Small intestine (tissue), 7 donors: ENCODE results near the gene KRT24. TPM values are rescaled to one million over a fixed set of nuclear protein-coding genes. Genes with fewer than 3 reads are reported as not detected.

ENCODE experiments used
- DNase-seq, 2 donors: peaks; one replicate each; pipeline versions ENCODE4 v3.0.0 to v3.0.0-alpha.2; 2013
- FAIRE-seq: peaks from 2 replicates; lab custom pipeline; 2012; peaks lifted over from hg19 to GRCh38; lab: Jason Lieb, UNC
- H3K27ac ChIP-seq, 3 donors: one replicate each; pipeline ENCODE4 v1.5.1; 2013; ENCODE audit warnings: low read length in 2 of 3, mild to moderate bottlenecking in 2 of 3, control low read depth in 1 of 3, inconsistent platforms in 1 of 3, low read depth in 1 of 3, moderate library complexity in 1 of 3
- H3K27me3 ChIP-seq, 3 donors: one replicate each; pipeline ENCODE4 v1.6.1; 2013; ENCODE audit warnings: low read length in 3 of 3, inconsistent platforms in 1 of 3; ENCODE audit not compliant: control insufficient read depth in 3 of 3, insufficient read depth in 3 of 3
- H3K36me3 ChIP-seq, 3 donors: one replicate each; pipeline ENCODE4 v1.6.1; 2013; ENCODE audit warnings: low read length in 3 of 3, inconsistent platforms in 1 of 3, low read depth in 1 of 3, mild to moderate bottlenecking in 1 of 3, moderate library complexity in 1 of 3; ENCODE audit not compliant: control insufficient read depth in 3 of 3, insufficient read depth in 2 of 3
- H3K4me1 ChIP-seq, 3 donors: one replicate each; pipeline ENCODE4 v1.6.1; 2013; ENCODE audit warnings: low read length in 2 of 3, inconsistent platforms in 1 of 3, low read depth in 1 of 3, mild to moderate bottlenecking in 1 of 3, moderate library complexity in 1 of 3; ENCODE audit not compliant: control insufficient read depth in 3 of 3, insufficient read depth in 2 of 3
- H3K4me3 ChIP-seq, 3 donors: one replicate each; pipeline ENCODE4 v1.5.1; 2013; ENCODE audit warnings: low read length in 3 of 3, control low read depth in 1 of 3, inconsistent platforms in 1 of 3, low read depth in 1 of 3, mild to moderate bottlenecking in 1 of 3, moderate library complexity in 1 of 3
- H3K9me3 ChIP-seq, 2 donors: one replicate each; pipeline ENCODE4 v1.6.1; 2013; ENCODE audit warnings: low read depth in 1 of 2, low read length in 1 of 2; ENCODE audit not compliant: control insufficient read depth in 2 of 2, insufficient read depth in 1 of 2
- WGBS, 3 donors: extraction: QIAGEN DNeasy Blood & Tissue Kit; methylation state at CpG; one replicate each; pipeline ENCODE4 v1.1.7; 2013; 5-methylcytosine and 5-hydroxymethylcytosine counted together
- polyA plus RNA-seq, 4 donors: library from polyadenylated mRNA; stranded (reverse) in 3 of 4; unstranded in 1 of 4; fragments of 200-250 nt in 3 of 4; fragments of 120-200 nt in 1 of 4; gene quantifications; one replicate each; pipeline versions ENCODE4 v1.2.1 to v1.2.3, GENCODE V29; 2013
- donor health status: healthy with polysubstance abuse.
- donor health status: control.
- donor health status: control.
- donor health status: Bipolar disorder and iron deficiency.
- donor health status: healthy.

The KRT24 gene
- polyA plus RNA-seq, 4 donors = 0.48 TPM; not detected in 3

DNA sequence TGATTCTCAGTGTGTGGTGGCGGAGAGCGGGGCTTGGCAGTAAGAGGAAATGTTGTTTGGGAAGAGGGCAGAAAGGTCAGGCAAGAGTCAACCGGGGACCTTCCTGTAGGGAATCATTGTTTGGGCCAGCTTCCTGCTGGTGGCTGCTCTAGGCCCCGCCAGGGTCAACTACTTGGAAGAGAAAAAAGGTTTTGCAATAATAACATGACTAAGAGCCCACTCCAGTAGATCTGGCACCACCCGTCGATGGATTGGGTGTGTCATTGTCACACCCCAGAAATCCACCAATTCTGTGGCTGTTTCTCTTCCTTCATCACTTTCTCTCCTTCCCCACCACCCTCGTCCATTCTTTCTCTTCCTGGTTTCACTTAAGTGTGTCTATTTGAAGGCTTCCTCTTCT lies 4.2 kb upstream of the KRT24 start:
- H3K36me3 ChIP-seq = no peaks in the 10 kb centered on the region
- no peak overlapping the region for H3K4me3 ChIP-seq
- H3K27me3 ChIP-seq = no peaks in the 10 kb centered on the region
- DNase-seq = no peak
- FAIRE-seq = no peak
- H3K4me1 ChIP-seq = no peaks in the 10 kb centered on the region
- peak overlapping the region in 1 of 3 donors; percentile 4 for H3K27ac ChIP-seq
- no peaks in the 10 kb centered on the region for H3K9me3 ChIP-seq
- 51 to 80% (median 68%) methylated on average over 7 of the region's 7 CpGs for WGBS, 3 donors

DNA sequence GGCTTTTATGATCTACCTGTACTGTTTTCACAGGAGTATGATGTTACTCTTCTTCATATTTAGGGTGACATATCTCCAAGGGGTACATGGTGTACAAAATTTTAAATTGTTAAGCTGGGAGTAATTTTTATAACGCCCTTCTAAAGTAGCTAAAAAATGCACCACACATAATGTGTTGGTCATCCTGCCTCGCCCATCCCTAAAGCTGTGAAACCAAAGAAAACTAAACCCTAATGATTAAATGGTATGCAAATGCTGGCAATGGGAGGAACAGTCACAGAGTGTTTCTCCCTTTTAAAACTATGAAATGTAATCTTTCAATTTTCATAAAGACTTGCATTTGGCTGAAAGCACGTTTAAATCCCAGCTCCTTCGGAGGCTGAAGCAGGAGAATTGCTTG lies 2.0 kb upstream of the KRT24 start:
- DNase-seq = no peak
- no peaks in the 10 kb centered on the region for H3K36me3 ChIP-seq
- WGBS, 3 donors = 57 to 68% (median 60%) methylated on average over 4 of the region's 4 CpGs
- H3K4me3 ChIP-seq = no peak overlapping the region
- H3K27ac ChIP-seq = no peak overlapping the region
- H3K4me1 ChIP-seq = no peaks in the 10 kb centered on the region
- H3K27me3 ChIP-seq = no peaks in the 10 kb centered on the region
- FAIRE-seq = no peak
- H3K9me3 ChIP-seq = no peaks in the 10 kb centered on the region

DNA sequence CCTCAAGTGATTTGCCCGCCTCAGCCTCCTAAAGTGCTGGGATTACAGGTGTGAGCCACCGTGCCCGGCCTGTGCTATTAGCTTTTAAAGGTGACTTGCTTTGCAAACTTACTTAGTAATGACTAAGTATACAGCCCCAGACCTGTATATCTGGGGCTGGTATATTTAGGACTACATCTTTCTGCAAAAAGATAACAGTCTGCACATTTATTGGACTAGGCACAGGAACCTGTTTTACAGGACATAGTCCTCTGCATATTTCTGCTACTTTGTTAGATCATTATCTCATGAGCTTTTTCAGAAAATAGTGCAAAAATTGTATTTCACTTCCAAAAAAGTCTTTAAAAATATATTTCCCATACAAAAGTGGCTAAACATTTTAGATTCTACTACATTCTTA lies 1.3 kb downstream of the KRT24 start:
- 67 to 71% (median 67%) methylated on average over 3 of the region's 3 CpGs for whole genome bisulfite sequencing, 3 donors

DNA sequence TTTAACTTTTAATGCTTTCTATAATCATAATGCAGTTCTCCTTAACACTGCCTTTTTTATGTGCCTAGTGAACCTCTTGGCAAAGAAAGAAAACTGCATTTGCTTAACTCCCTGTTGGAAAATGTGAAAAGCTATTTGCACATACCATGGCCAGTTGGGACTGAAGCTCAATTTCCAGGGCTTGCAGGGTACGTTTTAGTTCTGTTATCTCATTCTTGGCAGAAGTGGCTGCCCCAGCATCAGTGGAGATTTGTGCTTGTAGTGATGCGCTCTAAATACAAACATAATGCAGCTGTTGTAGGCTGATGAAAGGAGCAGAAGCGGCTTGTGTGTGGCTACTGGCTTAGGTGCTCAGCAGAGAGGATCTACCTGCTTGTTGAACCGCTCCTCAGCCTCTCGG lies 3.7 kb downstream of the KRT24 start:
- FAIRE-seq (no peak), DNase-seq (no peak)
- Histone ChIP-seq H3K27ac (no peak overlapping the region), H3K27me3 (peaks cover 0 to 2% (median 0%) of the 10 kb centered on the region in 3 donors), H3K9me3 (no peaks in the 10 kb centered on the region), H3K4me1 (peaks cover 0 to 8% (median 0%) of the 10 kb centered on the region in 3 donors), H3K36me3 (no peaks in the 10 kb centered on the region), H3K4me3 (no peak overlapping the region)
- WGBS, 3 donors = 69 to 76% (median 75%) methylated on average over 5 of the region's 5 CpGs

More for the DNA sequence above, 1.3 kb downstream of the KRT24 start:
- no peaks in the 10 kb centered on the region for H3K4me1 ChIP-seq
- peaks cover 0 to 2% (median 0%) of the 10 kb centered on the region in 3 donors for H3K27me3 ChIP-seq
- no peak overlapping the region for H3K27ac ChIP-seq
- H3K36me3 ChIP-seq = no peaks in the 10 kb centered on the region
- DNase-seq (no peak), FAIRE-seq (no peak)
- no peaks in the 10 kb centered on the region for H3K9me3 ChIP-seq
- no peak overlapping the region for H3K4me3 ChIP-seq

DNA sequence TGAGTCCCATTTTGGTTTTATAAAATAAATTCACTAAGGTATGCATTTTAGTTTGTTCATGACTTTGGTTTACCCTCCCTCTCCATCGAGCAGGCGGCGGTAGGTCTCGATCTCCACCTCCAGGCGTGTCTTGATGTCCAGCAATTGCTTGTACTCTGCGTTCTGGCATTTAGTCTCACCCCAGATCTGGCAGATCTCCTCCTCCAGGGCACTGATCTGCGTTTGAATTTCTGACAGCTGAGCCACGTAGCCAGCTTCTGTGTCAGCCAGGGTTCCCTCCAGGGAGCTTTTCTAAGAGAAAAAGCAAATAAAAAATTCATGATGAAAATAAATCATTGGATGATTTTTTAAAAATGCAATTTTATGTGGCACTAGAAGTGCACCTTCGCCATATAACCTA lies 4.2 kb downstream of the KRT24 start:
- FAIRE-seq = no peak
- Histone ChIP-seq H3K9me3 (no peaks in the 10 kb centered on the region), H3K27ac (no peak overlapping the region), H3K4me1 (peaks cover 0 to 8% (median 0%) of the 10 kb centered on the region in 3 donors), H3K36me3 (no peaks in the 10 kb centered on the region), H3K4me3 (no peak overlapping the region), H3K27me3 (peaks cover 0 to 2% (median 0%) of the 10 kb centered on the region in 3 donors)
- DNase-seq = no peak
- 74 to 83% (median 82%) methylated on average over 9 of the region's 9 CpGs for WGBS, 3 donors

DNA sequence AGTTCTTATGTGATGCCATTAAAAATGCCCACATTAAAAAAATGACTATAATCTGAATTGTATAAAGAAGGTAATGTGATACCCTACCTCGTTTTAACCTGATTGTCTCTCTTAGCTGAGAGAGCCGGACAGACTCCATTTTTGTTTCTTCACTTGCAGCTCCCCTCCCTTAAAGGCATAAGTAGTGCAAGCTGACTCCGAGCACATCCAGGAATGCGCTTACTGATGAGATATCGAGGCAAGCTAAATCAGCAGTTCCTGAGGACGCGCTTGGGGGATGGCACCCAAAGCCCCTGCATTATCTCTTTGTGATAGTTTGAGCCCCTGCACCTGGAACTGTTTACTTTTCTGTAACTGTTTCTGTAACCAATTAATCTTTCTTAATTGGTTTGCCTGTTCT lies 6.3 kb downstream of the KRT24 start:
- Histone ChIP-seq H3K36me3 (no peaks in the 10 kb centered on the region), H3K27me3 (peaks cover 0 to 2% (median 0%) of the 10 kb centered on the region in 3 donors), H3K9me3 (no peaks in the 10 kb centered on the region), H3K4me3 (no peak overlapping the region), H3K27ac (no peak overlapping the region), H3K4me1 (peaks cover 0 to 8% (median 0%) of the 10 kb centered on the region in 3 donors)
- DNase-seq (no peak), FAIRE-seq (no peak)
- WGBS, 3 donors = 56 to 69% (median 68%) methylated on average over 7 of the region's 7 CpGs

DNA sequence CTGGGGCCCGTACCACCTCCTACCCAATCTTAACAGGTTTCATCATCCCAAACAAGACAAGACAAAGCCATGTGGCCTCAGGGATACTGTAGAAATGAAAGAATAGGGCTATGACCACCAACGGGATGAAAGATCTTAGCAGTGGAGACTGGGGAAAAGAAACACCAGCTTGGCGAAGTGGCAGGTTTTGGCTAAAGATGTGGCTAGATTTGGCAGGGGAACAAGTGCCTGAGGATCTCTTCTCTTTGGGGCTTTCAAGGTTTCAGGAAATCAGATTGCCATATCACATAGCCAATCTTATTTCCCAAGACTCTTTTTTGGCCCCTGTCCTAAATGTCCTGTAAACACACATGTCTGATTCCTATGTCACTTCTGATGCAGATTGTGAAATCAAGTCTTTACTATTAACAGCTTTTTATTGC lies 6.9 kb downstream of the KRT24 start:
- Histone ChIP-seq H3K9me3 (no peaks in the 10 kb centered on the region), H3K27me3 (peaks cover 0 to 2% (median 0%) of the 10 kb centered on the region in 3 donors), H3K4me3 (no peak overlapping the region), H3K27ac (no peak overlapping the region), H3K4me1 (peaks cover 0 to 8% (median 0%) of the 10 kb centered on the region in 3 donors), H3K36me3 (no peaks in the 10 kb centered on the region)
- 67 to 77% (median 72%) methylated on average over 3 of the region's 3 CpGs for WGBS, 3 donors
- FAIRE-seq = no peak
- DNase-seq = no peak

DNA sequence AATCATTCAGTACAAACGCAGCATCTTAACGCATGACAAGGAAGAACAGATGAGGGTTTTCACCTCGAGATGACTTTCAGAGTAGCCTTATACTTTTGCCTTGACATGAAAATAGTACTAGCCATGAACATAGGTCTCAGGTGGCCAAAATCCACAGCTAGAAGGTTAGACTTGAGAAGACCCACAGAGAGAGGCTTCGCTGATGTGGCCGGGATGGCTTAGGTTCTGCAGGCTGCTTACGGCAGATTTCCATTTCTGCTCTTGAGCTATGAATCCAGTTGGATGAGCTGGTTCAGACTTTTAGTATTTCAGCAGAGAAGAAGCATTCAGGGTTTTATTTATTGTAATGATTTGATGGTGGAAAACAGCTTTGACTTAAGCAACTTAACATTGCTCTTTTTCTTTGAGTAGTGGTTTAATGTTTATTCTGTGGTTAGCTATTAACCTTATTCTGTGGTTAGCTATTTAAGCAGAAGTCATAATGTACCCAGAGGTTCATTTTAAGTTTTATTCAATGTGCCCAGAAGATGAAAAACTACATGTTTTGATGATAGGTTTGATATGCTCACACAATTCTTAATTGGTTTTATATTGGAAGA lies 7.6 kb downstream of the KRT24 start:
- Histone ChIP-seq H3K4me3 (no peak overlapping the region), H3K36me3 (no peaks in the 10 kb centered on the region), H3K9me3 (no peaks in the 10 kb centered on the region), H3K27ac (no peak overlapping the region), H3K27me3 (peaks cover 0 to 2% (median 0%) of the 10 kb centered on the region in 3 donors), H3K4me1 (peaks cover 0 to 8% (median 0%) of the 10 kb centered on the region in 3 donors)
- FAIRE-seq (no peak), DNase-seq (no peak)
- WGBS, 3 donors = 86 to 90% (median 89%) methylated on average over 6 of the region's 6 CpGs

DNA sequence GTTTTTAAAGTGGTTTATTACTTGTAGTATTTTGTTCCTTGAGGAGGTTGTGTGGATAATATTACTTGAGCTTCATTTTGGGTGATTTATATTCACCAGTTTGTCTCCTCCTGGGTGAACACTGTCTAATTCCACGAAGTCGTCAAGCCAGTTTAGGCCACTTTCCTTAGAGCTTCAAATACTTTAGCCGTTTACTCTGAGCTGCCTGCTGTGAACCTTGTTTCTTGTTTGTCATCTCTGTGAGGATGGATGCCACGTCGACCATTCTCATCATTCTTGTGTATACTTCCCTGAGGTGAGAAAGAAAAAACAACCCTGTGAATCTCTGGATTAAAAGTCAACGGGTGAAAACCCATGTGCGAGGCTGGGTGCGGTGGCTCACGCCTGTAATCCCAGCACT lies 9.0 kb downstream of the KRT24 start:
- no peaks in the 10 kb centered on the region for H3K36me3 ChIP-seq
- H3K27ac ChIP-seq = no peak overlapping the region
- WGBS, 3 donors = 68 to 75% (median 70%) methylated on average over 9 of the region's 9 CpGs
- no peak for DNase-seq
- FAIRE-seq = no peak
- H3K4me1 ChIP-seq = peaks cover 0 to 8% (median 0%) of the 10 kb centered on the region in 3 donors
- no peak overlapping the region for H3K4me3 ChIP-seq
- H3K27me3 ChIP-seq = peaks cover 0 to 2% (median 0%) of the 10 kb centered on the region in 3 donors
- no peaks in the 10 kb centered on the region for H3K9me3 ChIP-seq
